LNCAP (cell line): Measurements from ENCODE around the gene CSRNP3.

Experiments used
- TF ChIP-seq, protein P1 (sequence below): fragments of 450-650 bp; IDR thresholded peaks from 2 replicates; pipeline ENCODE4 v1.5.1; 2017; ENCODE audit warnings: mild to moderate bottlenecking

CSRNP3 gene

DNA sequence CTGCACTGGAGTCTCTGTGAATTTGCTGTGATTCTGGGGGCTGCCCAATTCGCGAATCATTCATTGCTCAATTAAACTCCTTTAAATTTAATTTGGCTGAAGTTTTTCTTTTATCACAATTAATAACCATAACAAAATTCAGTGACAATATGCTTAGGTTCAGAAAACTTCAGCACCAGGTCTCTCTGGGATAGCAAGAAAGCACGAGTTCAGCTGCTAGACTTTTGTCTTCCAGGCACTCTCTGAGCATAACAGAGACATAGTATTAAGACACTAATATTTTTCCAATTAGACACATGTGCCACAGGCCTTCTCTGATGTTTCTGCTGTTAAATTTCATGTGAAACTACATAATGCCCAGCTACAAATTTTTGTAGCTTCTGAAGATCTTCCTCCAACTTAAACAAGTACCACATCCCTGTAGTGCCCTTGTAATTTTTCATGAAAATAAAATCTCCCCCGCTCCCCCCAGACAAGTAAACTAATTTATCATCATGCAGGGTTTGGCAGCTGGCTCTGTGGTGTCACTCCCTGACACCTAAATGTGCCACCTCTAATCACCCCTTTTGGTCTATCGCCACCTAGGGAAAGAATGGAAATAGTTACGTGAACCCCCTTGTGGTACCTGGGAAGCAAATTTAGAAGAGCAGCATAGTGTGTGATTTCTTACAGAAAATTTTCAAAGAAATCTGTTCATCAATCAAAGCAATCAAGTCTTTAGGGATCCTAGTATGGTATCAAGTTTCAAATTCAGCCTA is 94.1 kb downstream of the CSRNP3 start:
- TF ChIP-seq, protein P1, sequence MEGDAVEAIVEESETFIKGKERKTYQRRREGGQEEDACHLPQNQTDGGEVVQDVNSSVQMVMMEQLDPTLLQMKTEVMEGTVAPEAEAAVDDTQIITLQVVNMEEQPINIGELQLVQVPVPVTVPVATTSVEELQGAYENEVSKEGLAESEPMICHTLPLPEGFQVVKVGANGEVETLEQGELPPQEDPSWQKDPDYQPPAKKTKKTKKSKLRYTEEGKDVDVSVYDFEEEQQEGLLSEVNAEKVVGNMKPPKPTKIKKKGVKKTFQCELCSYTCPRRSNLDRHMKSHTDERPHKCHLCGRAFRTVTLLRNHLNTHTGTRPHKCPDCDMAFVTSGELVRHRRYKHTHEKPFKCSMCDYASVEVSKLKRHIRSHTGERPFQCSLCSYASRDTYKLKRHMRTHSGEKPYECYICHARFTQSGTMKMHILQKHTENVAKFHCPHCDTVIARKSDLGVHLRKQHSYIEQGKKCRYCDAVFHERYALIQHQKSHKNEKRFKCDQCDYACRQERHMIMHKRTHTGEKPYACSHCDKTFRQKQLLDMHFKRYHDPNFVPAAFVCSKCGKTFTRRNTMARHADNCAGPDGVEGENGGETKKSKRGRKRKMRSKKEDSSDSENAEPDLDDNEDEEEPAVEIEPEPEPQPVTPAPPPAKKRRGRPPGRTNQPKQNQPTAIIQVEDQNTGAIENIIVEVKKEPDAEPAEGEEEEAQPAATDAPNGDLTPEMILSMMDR, result no peak; the same call in 1 of the 2 replicates

GRCh38 chr2:165566008-165566407 is 96.5 kb downstream of the CSRNP3 start:
- TF ChIP-seq, protein P1, result no peak

DNA sequence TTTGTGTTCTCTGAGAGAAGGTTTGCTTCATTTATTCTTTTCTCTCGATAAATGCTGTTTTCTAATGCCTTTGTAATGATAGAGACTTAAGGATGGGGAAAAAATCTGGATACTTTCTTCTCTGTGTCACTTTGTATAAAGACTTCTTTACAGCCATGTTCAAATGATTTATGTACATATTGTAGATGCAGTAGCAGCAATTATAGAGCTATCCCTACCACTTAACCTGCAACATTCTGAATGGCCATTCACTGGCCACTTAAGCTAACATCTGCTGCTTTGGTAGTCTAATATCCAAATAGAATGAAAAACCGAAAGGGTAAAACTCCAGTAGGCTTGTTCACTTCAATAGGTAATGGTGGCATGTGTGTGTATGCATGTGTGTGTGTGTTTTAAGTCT is 97.8 kb downstream of the CSRNP3 start:
- TF ChIP-seq, protein P1, result no peak

- TF ChIP-seq, protein P1, result no peak
Observed at GRCh38 chr2:165568361-165568760, 98.9 kb downstream of the CSRNP3 start.

GRCh38 chr2:165571477-165571876 is 102.0 kb downstream of the CSRNP3 start:
- TF ChIP-seq, protein P1, result no peak

GRCh38 chr2:165572151-165572550 is 102.7 kb downstream of the CSRNP3 start:
- TF ChIP-seq, protein P1, result no peak

GRCh38 chr2:165573534-165574461 is 104.3 kb downstream of the CSRNP3 start:
- TF ChIP-seq, protein P1, result no peak
